HepG2 (cell line): Measurements from ENCODE around the gene SFTA2. TPM values are rescaled to one million over a fixed set of nuclear protein-coding genes. Genes with fewer than 3 reads are reported as not detected.

Experiments
- CHD4 ChIP-seq: fragments of 200-600 bp; sonication (generic); IDR thresholded peaks from 2 replicates; pipeline ENCODE4 v1.7.0; 2017; ENCODE audit warnings: mild to moderate bottlenecking, low read length, borderline replicate concordance
- ETS1 ChIP-seq: sonication (generic); formaldehyde crosslinking; IDR thresholded peaks from 2 replicates; pipeline ENCODE4 v1.4.0; 2020; ENCODE audit warnings: missing genetic modification reagents
- FOXM1 ChIP-seq: sonication (generic); formaldehyde crosslinking; IDR thresholded peaks from 2 replicates; pipeline ENCODE4 v1.5.0; 2020; ENCODE audit warnings: missing genetic modification reagents
- ISX ChIP-seq: sonication (generic); formaldehyde crosslinking; conservative IDR thresholded peaks from 2 replicates; pipeline ENCODE4 v1.5.0; 2020; ENCODE audit warnings: missing genetic modification reagents
- KDM4B ChIP-seq: sonication (generic); formaldehyde crosslinking; IDR thresholded peaks from 2 replicates; pipeline ENCODE4 v1.4.0; 2020; ENCODE audit warnings: missing genetic modification reagents
- KDM5A ChIP-seq: fragments of 200-600 bp; sonication (generic); IDR thresholded peaks from 2 replicates; pipeline ENCODE4 v1.7.0; 2018; ENCODE audit warnings: antibody characterized with exemption, mild to moderate bottlenecking, low read length, borderline replicate concordance
- MTF2 ChIP-seq: sonication (generic); formaldehyde crosslinking; IDR thresholded peaks from 2 replicates; pipeline ENCODE4 v1.5.0; 2020; ENCODE audit warnings: missing genetic modification reagents, borderline replicate concordance
- NCOA2 ChIP-seq: sonication (generic); formaldehyde crosslinking; IDR thresholded peaks from 2 replicates; pipeline ENCODE4 v1.8.0; 2022; ENCODE audit warnings: inconsistent platforms
- NFIB ChIP-seq: sonication (generic); formaldehyde crosslinking; IDR thresholded peaks from 2 replicates; pipeline ENCODE4 v1.9.0; 2021; ENCODE audit warnings: missing genetic modification reagents, mild to moderate bottlenecking, borderline replicate concordance
- NONO ChIP-seq, 2 experiments: fragments of 450-650 bp in 1 of 2; sonication (generic) in 1 of 2; formaldehyde crosslinking in 1 of 2; IDR thresholded peaks in 1 of 2; conservative IDR thresholded peaks in 1 of 2; 2 replicates each; pipeline versions ENCODE4 v1.6.1 to v1.8.0; 2017 to 2022; ENCODE audit warnings: mild to moderate bottlenecking in 1 of 2, missing genetic modification reagents in 1 of 2, moderate library complexity in 1 of 2
- PBX2 ChIP-seq: IDR thresholded peaks from 2 replicates; pipeline ENCODE4 v1.6.1; 2016; ENCODE audit warnings: control low read depth
- POGK ChIP-seq: sonication (generic); formaldehyde crosslinking; conservative IDR thresholded peaks from 2 replicates; pipeline ENCODE4 v1.8.0; 2022; ENCODE audit warnings: mild to moderate bottlenecking, moderate library complexity, missing genetic modification reagents
- RAD51 ChIP-seq: fragments of 450-650 bp; IDR thresholded peaks from 2 replicates; pipeline ENCODE4 v1.6.1; 2016; ENCODE audit warnings: borderline replicate concordance
- SAFB2 ChIP-seq: sonication (generic); formaldehyde crosslinking; IDR thresholded peaks from 2 replicates; pipeline ENCODE4 v1.5.1; 2020; ENCODE audit warnings: missing genetic modification reagents, low read depth, mild to moderate bottlenecking, borderline replicate concordance
- ZBTB14 ChIP-seq: sonication (generic); formaldehyde crosslinking; IDR thresholded peaks from 2 replicates; pipeline ENCODE4 v1.4.0; 2020; ENCODE audit warnings: missing genetic modification reagents
- ZNF235 ChIP-seq: sonication (generic); formaldehyde crosslinking; IDR thresholded peaks from 2 replicates; pipeline ENCODE4 v1.8.1; 2023; ENCODE audit warnings: mild to moderate bottlenecking, missing genetic modification reagents, borderline replicate concordance
- ZNF430 ChIP-seq: sonication (generic); formaldehyde crosslinking; IDR thresholded peaks from 2 replicates; pipeline ENCODE4 v1.9.0; 2021; ENCODE audit warnings: mild to moderate bottlenecking, missing genetic modification reagents
- ZNF549 ChIP-seq: sonication (generic); formaldehyde crosslinking; IDR thresholded peaks from 2 replicates; pipeline ENCODE4 v1.5.0; 2020; ENCODE audit warnings: missing genetic modification reagents
- ZNF550 ChIP-seq: sonication (generic); formaldehyde crosslinking; IDR thresholded peaks from 2 replicates; pipeline ENCODE4 v1.4.0; 2020; ENCODE audit warnings: mild to moderate bottlenecking, missing genetic modification reagents, borderline replicate concordance
- polyA plus RNA-seq, 8 experiments: library from polyadenylated mRNA; depleted of rRNA in 3 of 8; stranded (reverse) in 7 of 8; unstranded in 1 of 8; fragments of >200 nt; fragmentation: Illumina TruSeq in 4 of 8; extraction: Trizol in 4 of 8; gene quantifications; 2 replicates each; pipeline versions ENCODE4 v1.2.1 to v1.2.3, GENCODE V29; 2011 to 2016; ENCODE audit warnings: low read depth in 4 of 8, missing spikeins in 1 of 8, mixed read lengths in 1 of 8; ENCODE audit not compliant: insufficient read depth in 1 of 8
- total RNA-seq, 5 experiments: library from RNA; depleted of rRNA; stranded (reverse); fragments of >200 nt; fragmentation: Illumina TruSeq; extraction: Trizol; gene quantifications; 2 replicates each; pipeline ENCODE4 v1.2.3, GENCODE V29; 2016; ENCODE audit warnings: low read depth in 1 of 5

The SFTA2 gene
- total and polyA plus RNA-seq, 2 of the 13 experiments (the other 11 are each of a cell fraction or from before 2014, with no cell fraction given), result not detected

- TF ChIP-seq PBX2 (CRISPR knock-in tag) (no peak), KDM4B (CRISPR knock-in tag) (peak; percentile 57; the same call in 1 of the 2 replicates), NONO (IDR thresholded peaks at IDR 0.05) (no peak), NONO (CRISPR knock-in tag; conservative IDR thresholded peaks at IDR 0.05) (no peak), NCOA2 (CRISPR knock-in tag) (no peak), CHD4 (no peak), RAD51 (no peak), ZBTB14 (CRISPR knock-in tag) (no peak), ZNF550 (CRISPR knock-in tag) (no peak), POGK (CRISPR knock-in tag) (no peak), NFIB (no peak), KDM5A (no peak), MTF2 (CRISPR knock-in tag) (no peak), ZNF430 (CRISPR knock-in tag) (peak; percentile 42; the same call in 1 of the 2 replicates), ZNF549 (CRISPR knock-in tag) (no peak), ZNF235 (CRISPR knock-in tag) (no peak), ISX (CRISPR knock-in tag) (no peak), FOXM1 (CRISPR knock-in tag) (no peak), ETS1 (no peak), SAFB2 (CRISPR knock-in tag) (0 out of 2 replicates have a peak, but pooled peaks have one; percentile 25)
These were observed 45.7 kb downstream of the SFTA2 start (continued) for GRCh38 chr6:30885999-30886896.
